Endodermal cell (in vitro differentiated cells): Measurements from ENCODE around the gene PRICKLE1. TPM values are rescaled to one million over a fixed set of nuclear protein-coding genes. Genes with fewer than 3 reads are reported as not detected.

Experiments
- DNase-seq: peaks from one replicate; pipeline ENCODE4 v3.0.0-alpha.2; 2017
- H3K27ac ChIP-seq: 2 replicates; pipeline ENCODE4 v1.5.1; 2013; ENCODE audit warnings: mild to moderate bottlenecking, low read depth, low read length, moderate library complexity
- H3K27me3 ChIP-seq: 2 replicates; pipeline ENCODE4 v1.6.1; 2013; ENCODE audit warnings: mild to moderate bottlenecking, low read length, moderate library complexity; ENCODE audit not compliant: insufficient read depth, control insufficient read depth, poor library complexity, severe bottlenecking
- H3K36me3 ChIP-seq: 2 replicates; pipeline ENCODE4 v1.7.0; 2013; ENCODE audit warnings: mild to moderate bottlenecking, low read length, moderate library complexity; ENCODE audit not compliant: control insufficient read depth, insufficient read depth
- H3K4me1 ChIP-seq: one replicate; pipeline ENCODE4 v1.7.0; 2013; ENCODE audit warnings: low read length; ENCODE audit not compliant: control insufficient read depth, insufficient read depth
- H3K4me3 ChIP-seq: 2 replicates; pipeline ENCODE4 v1.5.1; 2013; ENCODE audit warnings: mild to moderate bottlenecking, low read length, moderate library complexity
- H3K9ac ChIP-seq: 2 replicates; pipeline ENCODE4 v1.6.1; 2013; ENCODE audit warnings: mild to moderate bottlenecking, low read length, moderate library complexity; ENCODE audit not compliant: poor library complexity, severe bottlenecking; ENCODE audit errors: extremely low read depth
- H3K9me3 ChIP-seq: 2 replicates; pipeline ENCODE4 v1.6.1; 2013; ENCODE audit warnings: mild to moderate bottlenecking, low read length, moderate library complexity; ENCODE audit not compliant: control insufficient read depth
- H3K27ac Mint-ChIP-seq: 2 replicates; pipeline ENCODE4 v1.8.0; 2020; ENCODE audit warnings: mixed read lengths
- H3K27me3 Mint-ChIP-seq: 2 replicates; pipeline ENCODE4 v1.8.0; 2021; ENCODE audit warnings: mild to moderate bottlenecking, mixed read lengths; ENCODE audit not compliant: insufficient read depth
- H3K36me3 Mint-ChIP-seq: 2 replicates; pipeline ENCODE4 v1.8.0; 2020; ENCODE audit warnings: low read depth, mixed read lengths
- H3K4me1 Mint-ChIP-seq: 2 replicates; pipeline ENCODE4 v1.8.0; 2020; ENCODE audit warnings: mixed read lengths
- H3K4me3 Mint-ChIP-seq: 2 replicates; pipeline ENCODE4 v1.8.0; 2020; ENCODE audit warnings: mild to moderate bottlenecking, moderate library complexity, mixed read lengths
- H3K9me3 Mint-ChIP-seq: 2 replicates; pipeline ENCODE4 v1.8.0; 2020; ENCODE audit warnings: mild to moderate bottlenecking, mixed read lengths
- WGBS, 2 experiments: methylation state at CpG; one replicate each; pipeline versions ENCODE4 v1.1.5 to v1.1.7; 2013; ENCODE audit warnings: missing lambda C conversion rate in 2 of 2, mixed read lengths in 1 of 2; ENCODE audit not compliant: insufficient coverage in 1 of 2, insufficient read length in 1 of 2; 5-methylcytosine and 5-hydroxymethylcytosine counted together
- total RNA-seq, 2 donors: library from RNA; stranded (reverse); fragmentation: NEBNext Ultra II Directional in 1 of 2; extraction: Animal tissue kit (Norgen Biotek cat#: 25700) in 1 of 2; gene quantifications; 2 replicates in 1 of 2; 3 replicates in 1 of 2; pipeline ENCODE4 v1.2.1, GENCODE V29; 2021
- TF ChIP-seq, protein P1 (sequence below): fragments of 200-600 bp; sonication (generic); conservative IDR thresholded peaks from 2 replicates; pipeline ENCODE4 v1.5.0; 2021; ENCODE audit warnings: antibody characterized with exemption, mild to moderate bottlenecking

The PRICKLE1 gene
- total RNA-seq, 2 donors from 2014 or later: 8.3 to 20.6 TPM

DNA sequence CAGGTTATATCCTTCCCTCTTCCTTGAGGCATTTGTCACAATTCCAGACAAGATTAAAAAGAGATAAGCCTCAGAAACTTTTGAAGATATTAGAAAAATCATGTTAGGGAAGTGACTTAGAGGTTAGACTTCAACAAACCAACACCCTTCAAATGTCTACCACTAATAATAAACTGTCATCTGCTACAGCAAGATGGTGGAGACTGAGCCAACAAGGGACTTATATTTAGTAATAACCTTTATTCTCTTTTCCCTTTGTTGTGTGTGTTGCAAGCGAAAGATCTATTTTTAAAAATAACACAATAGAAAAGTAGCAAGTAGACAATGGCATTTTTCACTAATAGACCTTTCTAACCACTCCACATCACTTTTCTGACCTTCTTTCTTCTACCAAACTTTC is 28.6 kb downstream of the PRICKLE1 start:
- WGBS, 2 experiments: no CpG with 5 or more reads among the region's 1 CpG
- Histone ChIP-seq H3K27ac (no peak overlapping the region), H3K27me3 (no peaks in the 10 kb centered on the region), H3K4me1 (no peaks in the 10 kb centered on the region), H3K9ac (no peak overlapping the region), H3K36me3 (peaks cover 20% of the 10 kb centered on the region), H3K4me3 (no peak overlapping the region), H3K9me3 (no peaks in the 10 kb centered on the region)
- Mint-ChIP-seq H3K36me3 (peaks cover 4% of the 10 kb centered on the region), H3K4me1 (peaks cover 14% of the 10 kb centered on the region), H3K27me3 (peaks cover 12% of the 10 kb centered on the region), H3K4me3 (no peak overlapping the region), H3K9me3 (peaks cover 1% of the 10 kb centered on the region), H3K27ac (no peak overlapping the region)
- TF ChIP-seq, protein P1, sequence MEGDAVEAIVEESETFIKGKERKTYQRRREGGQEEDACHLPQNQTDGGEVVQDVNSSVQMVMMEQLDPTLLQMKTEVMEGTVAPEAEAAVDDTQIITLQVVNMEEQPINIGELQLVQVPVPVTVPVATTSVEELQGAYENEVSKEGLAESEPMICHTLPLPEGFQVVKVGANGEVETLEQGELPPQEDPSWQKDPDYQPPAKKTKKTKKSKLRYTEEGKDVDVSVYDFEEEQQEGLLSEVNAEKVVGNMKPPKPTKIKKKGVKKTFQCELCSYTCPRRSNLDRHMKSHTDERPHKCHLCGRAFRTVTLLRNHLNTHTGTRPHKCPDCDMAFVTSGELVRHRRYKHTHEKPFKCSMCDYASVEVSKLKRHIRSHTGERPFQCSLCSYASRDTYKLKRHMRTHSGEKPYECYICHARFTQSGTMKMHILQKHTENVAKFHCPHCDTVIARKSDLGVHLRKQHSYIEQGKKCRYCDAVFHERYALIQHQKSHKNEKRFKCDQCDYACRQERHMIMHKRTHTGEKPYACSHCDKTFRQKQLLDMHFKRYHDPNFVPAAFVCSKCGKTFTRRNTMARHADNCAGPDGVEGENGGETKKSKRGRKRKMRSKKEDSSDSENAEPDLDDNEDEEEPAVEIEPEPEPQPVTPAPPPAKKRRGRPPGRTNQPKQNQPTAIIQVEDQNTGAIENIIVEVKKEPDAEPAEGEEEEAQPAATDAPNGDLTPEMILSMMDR: no peak
- no peak for DNase-seq

DNA sequence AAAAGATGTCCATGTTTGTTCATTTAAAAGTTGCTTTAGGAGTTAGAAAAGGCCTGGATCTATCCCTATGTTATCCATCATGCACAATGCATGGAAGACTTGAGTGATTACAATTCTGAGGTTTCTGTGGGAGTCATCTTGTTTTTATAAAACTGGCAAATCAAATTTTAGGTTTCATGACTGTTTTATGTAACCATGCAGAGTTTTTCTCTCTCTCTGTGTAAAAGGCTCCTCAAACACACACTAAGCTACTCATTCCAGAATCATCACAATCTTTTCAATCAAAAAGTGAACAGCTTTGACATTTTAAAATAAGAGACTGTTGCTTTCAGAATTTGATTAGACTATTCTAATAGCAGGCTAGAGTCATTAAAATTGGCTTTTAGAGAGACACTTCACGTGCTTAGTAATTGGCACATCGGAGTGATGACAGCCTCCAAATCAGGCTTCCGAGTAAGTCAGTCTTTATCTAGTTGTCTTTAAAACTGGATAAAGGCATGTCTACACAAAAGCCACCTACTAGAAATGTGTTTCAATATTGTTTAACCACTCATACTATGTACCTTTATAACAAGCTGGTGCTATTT is 31.9 kb downstream of the PRICKLE1 start:
- H3K4me3 Mint-ChIP-seq: no peak overlapping the region
- no peak overlapping the region for H3K9ac ChIP-seq
- H3K27ac ChIP-seq: no peak overlapping the region
- H3K9me3 ChIP-seq: no peaks in the 10 kb centered on the region
- peaks cover 37% of the 10 kb centered on the region for H3K27me3 Mint-ChIP-seq
- H3K27ac Mint-ChIP-seq: no peak overlapping the region
- H3K36me3 ChIP-seq: peaks cover 10% of the 10 kb centered on the region
- H3K27me3 ChIP-seq: peaks cover under 1% of the 10 kb centered on the region
- H3K4me1 ChIP-seq: no peaks in the 10 kb centered on the region
- H3K4me1 Mint-ChIP-seq: no peaks in the 10 kb centered on the region
- TF ChIP-seq, protein P1: no peak
- H3K4me3 ChIP-seq: no peak overlapping the region
- 92 to 96% methylated on average over 3 of the region's 3 CpGs for WGBS, 2 experiments
- no peaks in the 10 kb centered on the region for H3K9me3 Mint-ChIP-seq
- peaks cover 4% of the 10 kb centered on the region for H3K36me3 Mint-ChIP-seq
- no peak for DNase-seq

DNA sequence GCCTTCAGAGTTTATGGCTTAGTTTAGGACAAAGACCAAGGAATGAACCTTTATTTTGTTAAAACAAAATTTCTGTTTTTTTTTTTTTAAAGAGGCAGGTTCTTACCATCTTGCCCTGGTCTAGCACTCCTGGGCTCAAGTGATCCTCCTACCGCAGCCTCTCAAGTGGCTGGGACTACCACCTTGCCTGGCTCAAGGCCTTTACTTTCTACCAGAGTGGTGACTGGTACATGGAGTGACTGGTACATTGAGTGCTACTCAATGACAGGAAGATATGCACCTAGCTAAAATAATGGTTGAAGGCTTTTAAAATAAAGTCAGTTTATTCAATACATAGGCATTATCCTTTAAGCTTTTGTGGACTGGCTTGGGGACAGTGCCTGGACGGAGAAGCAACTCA is 32.6 kb downstream of the PRICKLE1 start:
- no peak overlapping the region for H3K27ac ChIP-seq
- Mint-ChIP-seq H3K27me3 (peaks cover 45% of the 10 kb centered on the region), H3K4me3 (no peak overlapping the region), H3K27ac (no peak overlapping the region), H3K4me1 (peaks cover 3% of the 10 kb centered on the region), H3K9me3 (no peaks in the 10 kb centered on the region), H3K36me3 (peaks cover 2% of the 10 kb centered on the region)
- 92 to 100% methylated on average over 1 to 2 of the region's 2 CpGs for WGBS, 2 experiments
- peaks cover 8% of the 10 kb centered on the region for H3K27me3 ChIP-seq
- H3K9ac ChIP-seq: no peak overlapping the region
- H3K36me3 ChIP-seq: peaks cover 10% of the 10 kb centered on the region
- H3K4me3 ChIP-seq: no peak overlapping the region
- H3K4me1 ChIP-seq: no peaks in the 10 kb centered on the region
- TF ChIP-seq, protein P1: no peak
- no peaks in the 10 kb centered on the region for H3K9me3 ChIP-seq
- no peak for DNase-seq
